ENCODE results near the gene ZSCAN5B. TPM values are rescaled to one million over a fixed set of nuclear protein-coding genes. Genes with fewer than 3 reads are reported as not detected.
"Not testable (repeated sequence)": the region's sequence is repeated elsewhere in the genome, so short reads cannot be mapped to it uniquely, and the experiment has no call there.

The ZSCAN5B gene
- total RNA-seq, 1 donor from 2014 or later = not detected

GRCh38 chr19:56176310-56176709 lies 21.3 kb downstream of the ZSCAN5B start:
- not testable (repeated sequence) for DNase-seq (ENCODE audit: low read depth)

GRCh38 chr19:56175861-56176307 lies 21.7 kb downstream of the ZSCAN5B start, which contains the start of gene GALP:
GALP (plus strand) TSS chr19:56176008; CDS start chr19:56177109, 1,101 bp downstream.
- not testable (repeated sequence) for DNase-seq (ENCODE audit: low read depth)

- DNase-seq (ENCODE audit: low read depth) = no peak
Measured at GRCh38 chr19:56174550-56174949, 23.0 kb downstream of the ZSCAN5B start.

- DNase-seq (ENCODE audit: low read depth) = no peak
Measured at GRCh38 chr19:56174086-56174485, 23.5 kb downstream of the ZSCAN5B start.

- DNase-seq (ENCODE audit: low read depth) = no peak
Measured at GRCh38 chr19:56170261-56170660, 27.3 kb downstream of the ZSCAN5B start.

- peak; percentile 34 for DNase-seq (ENCODE audit: low read depth)
Measured at GRCh38 chr19:56167064-56167578, 30.5 kb downstream of the ZSCAN5B start.

GRCh38 chr19:56163097-56163496 lies 34.5 kb downstream of the ZSCAN5B start:
- no peak for DNase-seq (ENCODE audit: low read depth)

GRCh38 chr19:56162258-56162657 lies 35.3 kb downstream of the ZSCAN5B start:
- DNase-seq (ENCODE audit: low read depth) = no peak

GRCh38 chr19:56161534-56161933 lies 36.0 kb downstream of the ZSCAN5B start:
- DNase-seq (ENCODE audit: low read depth) = no peak

- no peak for DNase-seq (ENCODE audit: low read depth)
Measured at GRCh38 chr19:56159622-56160271, 37.8 kb downstream of the ZSCAN5B start.

GRCh38 chr19:56159009-56159559 lies 38.5 kb downstream of the ZSCAN5B start:
- DNase-seq (ENCODE audit: low read depth) = no peak

- DNase-seq (ENCODE audit: low read depth) = no peak
Measured at GRCh38 chr19:56158170-56158757, 39.3 kb downstream of the ZSCAN5B start.

GRCh38 chr19:56156768-56157167 lies 40.8 kb downstream of the ZSCAN5B start:
- DNase-seq (ENCODE audit: low read depth) = no peak

GRCh38 chr19:56155124-56155687 lies 42.4 kb downstream of the ZSCAN5B start:
- DNase-seq (ENCODE audit: low read depth) = no peak

GRCh38 chr19:56153507-56153906 lies 44.1 kb downstream of the ZSCAN5B start:
- DNase-seq (ENCODE audit: low read depth) = no peak

GRCh38 chr19:56152644-56153043 lies 44.9 kb downstream of the ZSCAN5B start:
- no peak for DNase-seq (ENCODE audit: low read depth)

- no peak for DNase-seq (ENCODE audit: low read depth)
Measured at GRCh38 chr19:56150358-56150757, 47.2 kb downstream of the ZSCAN5B start.

- no peak for DNase-seq (ENCODE audit: low read depth)
Measured at GRCh38 chr19:56149656-56150038, 47.9 kb downstream of the ZSCAN5B start.

GRCh38 chr19:56148955-56149655 lies 48.5 kb downstream of the ZSCAN5B start:
- DNase-seq (ENCODE audit: low read depth) = not testable (repeated sequence)

GRCh38 chr19:56148096-56148495 lies 49.5 kb downstream of the ZSCAN5B start:
- no peak for DNase-seq (ENCODE audit: low read depth)

GRCh38 chr19:56147307-56147706 lies 50.3 kb downstream of the ZSCAN5B start:
- no peak for DNase-seq (ENCODE audit: low read depth)

Data from myocyte (in vitro differentiated cells).